Activated CD8-positive, alpha-beta memory T cell treated with anti-CD3 and anti-CD28 coated beads, Interleukin-2, amount 10 ng/mL, durations not matched to agents 7 days and 5 days (primary cell): ENCODE data around the gene PATL1. TPM values are rescaled to one million over a fixed set of nuclear protein-coding genes. Genes with fewer than 3 reads are reported as not detected.
"Not testable (repeated sequence)": the region's sequence is repeated elsewhere in the genome, so short reads cannot be mapped to it uniquely, and the experiment has no call there.

Experiments
- ATAC-seq: fragments of 150-1000 bp; cut with Tn5 transposase; one replicate; pipeline ENCODE4 v1.10.0; 2021; ENCODE audit warnings: moderate library complexity
- CTCF ChIA-PET: fragments of 350-600 bp; sonication (Branson Sonifier 250); formaldehyde crosslinking; loops from one replicate; lab custom pipeline; 2021; ENCODE audit warnings: antibody characterized with exemption; lab: Charles Lee
- DNase-seq: peaks from one replicate; pipeline ENCODE4 v3.0.0-alpha.2; 2020
- H3K27ac Mint-ChIP-seq: one replicate; pipeline ENCODE4 v1.8.0; 2021; ENCODE audit warnings: mild to moderate bottlenecking, mixed read lengths
- H3K27me3 Mint-ChIP-seq: one replicate; pipeline ENCODE4 v1.8.0; 2021; ENCODE audit warnings: mixed read lengths
- H3K36me3 Mint-ChIP-seq: one replicate; pipeline ENCODE4 v1.8.0; 2021; ENCODE audit warnings: mild to moderate bottlenecking, mixed read lengths
- H3K4me1 Mint-ChIP-seq: one replicate; pipeline ENCODE4 v1.8.0; 2021; ENCODE audit warnings: mixed read lengths
- H3K4me3 Mint-ChIP-seq: one replicate; pipeline ENCODE4 v1.8.0; 2021; ENCODE audit warnings: mild to moderate bottlenecking, moderate library complexity, mixed read lengths
- H3K9me3 Mint-ChIP-seq: one replicate; pipeline ENCODE4 v1.8.0; 2022; ENCODE audit warnings: low read depth, mixed read lengths
- total RNA-seq, 2 experiments: library from RNA; stranded (reverse); gene quantifications; one replicate each; pipeline ENCODE4 v1.2.3, GENCODE V29; 2021

Gene PATL1
- total RNA-seq, 2 experiments from 2014 or later, result 56.7 to 62.6 TPM

- H3K9me3 Mint-ChIP-seq, result peaks cover 5% of the 10 kb centered on the region
- H3K27ac Mint-ChIP-seq, result no peak overlapping the region
- H3K4me3 Mint-ChIP-seq, result no peak overlapping the region
- no peaks in the 10 kb centered on the region for H3K4me1 Mint-ChIP-seq
- H3K27me3 Mint-ChIP-seq, result peaks cover 41% of the 10 kb centered on the region
- ATAC-seq (no peak), DNase-seq (no peak)
- CTCF ChIA-PET, result no interaction called here
- no peaks in the 10 kb centered on the region for H3K36me3 Mint-ChIP-seq
Observed at GRCh38 chr11:59689015-59689414, 20.2 kb upstream of the PATL1 start.

- not testable (repeated sequence) for H3K27ac Mint-ChIP-seq, ATAC-seq, H3K4me3 Mint-ChIP-seq, H3K36me3 Mint-ChIP-seq, H3K9me3 Mint-ChIP-seq, DNase-seq, H3K4me1 Mint-ChIP-seq
- CTCF ChIA-PET, result interaction anchor here (2.6 kb wide), 1 partner anchor 144 kb away, joined by 12 read pairs; no protein-coding TSS in a partner anchor
- peaks cover 26% of the 10 kb centered on the region for H3K27me3 Mint-ChIP-seq
Observed at GRCh38 chr11:59681260-59681725, 12.5 kb upstream of the PATL1 start.

GRCh38 chr11:59680287-59681154 lies 11.7 kb upstream of the PATL1 start:
- Mint-ChIP-seq H3K4me1 (no peaks in the 10 kb centered on the region), H3K27me3 (peaks cover 21% of the 10 kb centered on the region), H3K9me3 (no peaks in the 10 kb centered on the region), H3K4me3 (no peak overlapping the region), H3K36me3 (no peaks in the 10 kb centered on the region), H3K27ac (no peak overlapping the region)
- CTCF ChIA-PET, result interaction anchor here (0.6 to 2.6 kb wide), 4 partner anchors 10 to 509 kb away, joined by 3 to 12 read pairs (median 4); partner anchors contain the start of gene DTX4
- ATAC-seq, result peak; percentile 91
- DNase-seq, result peak; percentile 69

- no peak overlapping the region for H3K4me3 Mint-ChIP-seq
- no peaks in the 10 kb centered on the region for H3K9me3 Mint-ChIP-seq
- H3K27me3 Mint-ChIP-seq, result peaks cover 15% of the 10 kb centered on the region
- H3K27ac Mint-ChIP-seq, result no peak overlapping the region
- CTCF ChIA-PET, result interaction anchor here (1.3 to 2.6 kb wide), 2 partner anchors 142 to 508 kb away, joined by 3 to 12 read pairs; partner anchors contain the start of gene DTX4
- H3K4me1 Mint-ChIP-seq, result no peaks in the 10 kb centered on the region
- no peak for ATAC-seq
- no peak for DNase-seq
- H3K36me3 Mint-ChIP-seq, result no peaks in the 10 kb centered on the region
Observed at GRCh38 chr11:59679347-59679746, 10.5 kb upstream of the PATL1 start.

GRCh38 chr11:59678813-59679165 lies 10.0 kb upstream of the PATL1 start:
- Mint-ChIP-seq H3K27ac (no peak overlapping the region), H3K4me1 (no peaks in the 10 kb centered on the region)

GRCh38 chr11:59678118-59678812 lies 9.4 kb upstream of the PATL1 start:
- Mint-ChIP-seq H3K4me1 (no peaks in the 10 kb centered on the region), H3K27me3 (peaks cover 9% of the 10 kb centered on the region), H3K9me3 (no peaks in the 10 kb centered on the region), H3K36me3 (no peaks in the 10 kb centered on the region), H3K27ac (no peak overlapping the region), H3K4me3 (no peak overlapping the region)
- CTCF ChIA-PET, result interaction anchor here (1.7 kb wide), 1 partner anchor 509 kb away, joined by 4 read pairs; no protein-coding TSS in a partner anchor
- DNase-seq (no peak), ATAC-seq (no peak)

More at GRCh38 chr11:59678813-59679165, 10.0 kb upstream of the PATL1 start:
- H3K36me3 Mint-ChIP-seq, result no peaks in the 10 kb centered on the region
- no peak overlapping the region for H3K4me3 Mint-ChIP-seq
- no peak for ATAC-seq
- DNase-seq, result no peak
- peaks cover 13% of the 10 kb centered on the region for H3K27me3 Mint-ChIP-seq
- CTCF ChIA-PET, result interaction anchor here (2.6 kb wide), 1 partner anchor 142 kb away, joined by 12 read pairs; no protein-coding TSS in a partner anchor
- no peaks in the 10 kb centered on the region for H3K9me3 Mint-ChIP-seq

GRCh38 chr11:59676205-59676604 lies 7.4 kb upstream of the PATL1 start:
- CTCF ChIA-PET, result interaction anchor here (0.9 to 1.7 kb wide), 2 partner anchors 23 to 506 kb away, joined by 3 to 4 read pairs; no protein-coding TSS in a partner anchor
- Mint-ChIP-seq H3K36me3 (no peaks in the 10 kb centered on the region), H3K27ac (no peak overlapping the region), H3K27me3 (peaks cover 3% of the 10 kb centered on the region), H3K9me3 (no peaks in the 10 kb centered on the region), H3K4me3 (no peak overlapping the region), H3K4me1 (no peaks in the 10 kb centered on the region)
- DNase-seq (no peak), ATAC-seq (no peak)

- no peak overlapping the region for H3K4me3 Mint-ChIP-seq
- CTCF ChIA-PET, result no interaction called here
- no peaks in the 10 kb centered on the region for H3K9me3 Mint-ChIP-seq
- DNase-seq (no peak), ATAC-seq (no peak)
- H3K27ac Mint-ChIP-seq, result no peak overlapping the region
- no peaks in the 10 kb centered on the region for H3K36me3 Mint-ChIP-seq
- peaks cover 3% of the 10 kb centered on the region for H3K27me3 Mint-ChIP-seq
- H3K4me1 Mint-ChIP-seq, result peaks cover 8% of the 10 kb centered on the region
Observed at GRCh38 chr11:59674291-59674690, 5.5 kb upstream of the PATL1 start.

- H3K27ac Mint-ChIP-seq, result no peak overlapping the region
- no peaks in the 10 kb centered on the region for H3K9me3 Mint-ChIP-seq
- peaks cover 8% of the 10 kb centered on the region for H3K4me1 Mint-ChIP-seq
- DNase-seq, result no peak
- no peak overlapping the region for H3K4me3 Mint-ChIP-seq
- peaks cover 3% of the 10 kb centered on the region for H3K27me3 Mint-ChIP-seq
- no peaks in the 10 kb centered on the region for H3K36me3 Mint-ChIP-seq
- no peak for ATAC-seq
- CTCF ChIA-PET, result interaction anchor here (0.6 kb wide), 1 partner anchor 109 kb away, joined by 3 read pairs; no protein-coding TSS in a partner anchor
Observed at GRCh38 chr11:59673291-59673690, 4.5 kb upstream of the PATL1 start.

- DNase-seq, result no peak
- Mint-ChIP-seq H3K4me1 (peaks cover 24% of the 10 kb centered on the region), H3K36me3 (peaks cover 10% of the 10 kb centered on the region), H3K4me3 (no peak overlapping the region), H3K27me3 (peaks cover 3% of the 10 kb centered on the region), H3K27ac (no peak overlapping the region), H3K9me3 (no peaks in the 10 kb centered on the region)
- CTCF ChIA-PET, result interaction anchor here (0.7 kb wide), 1 partner anchor 54 kb away, joined by 3 read pairs; no protein-coding TSS in a partner anchor
- ATAC-seq, result no peak
Observed at GRCh38 chr11:59671471-59671870, 2.6 kb upstream of the PATL1 start.

GRCh38 chr11:59669611-59670009 lies 773 bp upstream of the PATL1 start:
- H3K4me3 Mint-ChIP-seq, result peak overlapping the region; percentile 95
- H3K9me3 Mint-ChIP-seq, result no peaks in the 10 kb centered on the region
- no peak for DNase-seq
- peaks cover 24% of the 10 kb centered on the region for H3K36me3 Mint-ChIP-seq
- peaks cover 33% of the 10 kb centered on the region for H3K4me1 Mint-ChIP-seq
- H3K27ac Mint-ChIP-seq, result peak overlapping the region; percentile 98
- no peak for ATAC-seq
- CTCF ChIA-PET, result interaction anchor here (0.7 to 2.1 kb wide), 10 partner anchors 53 to 452 kb away, joined by 3 to 10 read pairs (median 5); partner anchors contain the start of genes MRPL16, OSBP and STX3
- H3K27me3 Mint-ChIP-seq, result no peaks in the 10 kb centered on the region

GRCh38 chr11:59668188-59668949 lies 468 bp downstream of the PATL1 start:
- no peaks in the 10 kb centered on the region for H3K9me3 Mint-ChIP-seq
- H3K4me1 Mint-ChIP-seq, result peaks cover 38% of the 10 kb centered on the region
- CTCF ChIA-PET, result interaction anchor here (0.9 to 2.1 kb wide), 8 partner anchors 52 to 142 kb away, joined by 3 to 10 read pairs (median 6); partner anchors contain the start of genes MRPL16, OSBP and STX3
- H3K36me3 Mint-ChIP-seq, result peaks cover 29% of the 10 kb centered on the region
- H3K27ac Mint-ChIP-seq, result peak overlapping the region; percentile 96
- peak overlapping the region; percentile 95 for H3K4me3 Mint-ChIP-seq
- DNase-seq, result peak; percentile 71
- peak; percentile 35 for ATAC-seq
- H3K27me3 Mint-ChIP-seq, result no peaks in the 10 kb centered on the region
